SH-SY5Y (cell line): ENCODE results near the gene LRRC2.

Experiments
- GATA2 ChIP-seq: IDR thresholded peaks from 2 replicates; pipeline ENCODE4 v1.6.1; 2011; ENCODE audit warnings: mild to moderate bottlenecking, low read depth, low read length
- GATA3 ChIP-seq: IDR thresholded peaks from 2 replicates; pipeline ENCODE4 v1.6.1; 2011; ENCODE audit warnings: low read depth, mild to moderate bottlenecking, low read length, moderate library complexity

- no peak for TF ChIP-seq GATA3
- TF ChIP-seq GATA2, result no peak
Measured at GRCh38 chr3:46516521-46516920, 49.6 kb downstream of the LRRC2 start.
